Stimulated activated CD4-positive, alpha-beta T cell treated with anti-CD3 and anti-CD28 coated beads, TNF-alpha, amount 100 ng/mL, for 1 hour (primary cell): ENCODE results near the gene MEIOSIN.
A peak's percentile ranks its signal among the peaks of the same experiment; 100 is the strongest.
"Not testable (repeated sequence)": the region's sequence is repeated elsewhere in the genome, so short reads cannot be mapped to it uniquely, and the experiment has no call there.

Experiments used
- DNase-seq, 3 donors: peaks; one replicate each; pipeline ENCODE4 v3.0.0-alpha.2; 2020; ENCODE audit warnings: low read depth in 3 of 3, low spot score in 1 of 3

The MEIOSIN gene, protein sequence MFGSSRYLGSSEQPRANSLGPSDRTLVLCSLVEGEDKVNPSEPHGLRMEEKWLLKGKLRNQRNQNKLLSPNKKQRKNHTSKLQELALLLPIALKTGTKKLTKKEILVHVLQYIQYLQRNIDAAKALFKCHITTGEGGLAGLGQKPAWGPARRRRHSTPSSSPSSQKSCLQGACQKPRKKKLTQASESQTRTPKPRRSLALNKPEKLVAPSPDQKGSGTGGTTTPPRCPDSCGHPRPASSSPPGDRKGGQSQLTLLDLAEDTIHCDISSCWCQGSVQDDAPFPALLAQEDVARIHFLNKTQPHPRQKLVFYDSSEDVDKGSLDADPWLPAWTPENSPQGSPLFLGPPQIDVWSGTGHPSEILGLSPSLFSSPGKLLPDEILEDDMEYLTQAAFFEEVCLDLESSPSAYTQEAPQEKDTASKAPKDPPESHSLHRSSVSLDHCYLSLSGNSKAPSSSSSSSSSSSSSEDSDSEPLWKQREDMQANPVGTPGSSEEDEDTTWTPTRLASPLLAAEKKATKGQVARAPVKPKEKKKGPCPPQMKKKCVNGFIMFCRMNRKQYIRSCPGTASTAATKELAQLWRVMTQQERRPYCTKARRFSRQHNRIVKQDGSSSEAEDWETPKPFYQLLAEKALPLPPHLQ

DNA sequence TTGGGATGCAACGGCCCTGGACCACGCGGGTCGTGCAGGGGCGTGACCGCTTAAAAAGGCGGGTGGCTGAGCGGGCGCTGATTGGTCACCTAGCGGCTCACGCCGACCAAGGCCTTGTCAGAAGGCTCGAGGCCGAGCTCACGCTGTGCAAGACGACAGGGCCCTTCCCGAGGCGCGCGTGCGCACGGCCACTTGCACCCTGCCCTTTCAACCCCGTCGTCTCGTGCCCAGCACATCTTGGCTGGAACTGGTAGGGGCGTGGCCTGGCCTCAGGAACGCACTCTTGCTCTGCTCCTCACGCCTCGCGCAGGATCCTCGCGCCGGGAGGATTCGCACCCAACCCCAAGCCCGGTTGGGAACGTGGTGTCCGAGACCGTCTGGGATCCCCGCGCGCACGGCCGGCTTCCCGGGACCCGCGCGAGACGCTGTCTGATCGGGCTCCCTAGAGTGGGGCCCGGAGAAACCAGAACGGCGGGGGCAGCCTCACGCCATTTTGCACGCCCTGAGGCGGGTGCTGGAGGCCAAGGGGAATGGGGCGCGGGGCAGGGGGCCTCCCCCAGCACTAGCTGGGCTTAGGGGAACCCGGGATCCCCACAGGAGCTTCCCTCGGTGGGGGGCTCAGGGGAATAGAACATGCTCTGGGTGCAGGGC is at the start of gene MEIOSIN:
Gene MEIOSIN (plus strand): TSS at position 280 of the 651 bp plus-strand sequence. CDS start 1,938 bp downstream, outside the sequence.
- DNase-seq = no peak

DNA sequence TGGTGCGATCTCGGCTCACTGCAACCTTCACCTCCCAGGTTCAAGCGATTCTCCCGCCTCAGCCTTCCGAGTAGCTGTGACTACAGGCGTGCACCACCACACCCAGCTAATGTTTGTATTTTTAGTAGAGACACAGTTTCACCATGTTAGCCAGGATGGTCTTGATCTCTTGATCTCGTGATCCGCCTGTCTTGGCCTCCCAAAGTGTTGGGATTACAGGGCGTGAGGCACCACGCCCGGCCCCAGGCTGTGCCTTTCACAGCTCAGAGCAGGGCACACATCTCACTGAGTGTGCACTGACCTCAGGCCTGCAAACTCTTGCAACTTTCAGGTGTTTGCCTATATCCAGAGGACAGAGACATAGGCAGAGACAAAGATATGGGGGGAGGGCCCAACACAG is 48.2 kb upstream of the MEIOSIN start:
- not testable (repeated sequence) for DNase-seq

DNA sequence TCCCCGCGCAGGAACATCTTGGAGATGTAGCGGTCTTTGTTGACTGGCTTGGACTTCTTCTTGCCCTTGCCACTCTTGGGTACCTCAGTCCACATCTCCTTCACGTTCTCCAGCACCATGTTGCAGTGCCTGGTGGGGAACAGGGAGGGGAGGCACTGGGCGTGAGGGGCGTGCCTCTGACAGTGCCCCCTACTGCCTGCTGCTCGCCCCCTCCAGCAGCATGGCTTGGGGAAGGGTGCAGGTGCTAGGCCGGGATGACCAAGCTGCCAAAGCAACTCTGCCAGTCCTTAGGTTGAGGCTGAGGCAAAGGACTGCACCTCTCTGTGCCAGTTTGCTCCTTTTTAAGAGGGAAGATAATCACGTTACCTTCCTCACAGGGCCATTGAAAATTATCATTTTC is 45.6 kb upstream of the MEIOSIN start:
- no peak for DNase-seq

DNA sequence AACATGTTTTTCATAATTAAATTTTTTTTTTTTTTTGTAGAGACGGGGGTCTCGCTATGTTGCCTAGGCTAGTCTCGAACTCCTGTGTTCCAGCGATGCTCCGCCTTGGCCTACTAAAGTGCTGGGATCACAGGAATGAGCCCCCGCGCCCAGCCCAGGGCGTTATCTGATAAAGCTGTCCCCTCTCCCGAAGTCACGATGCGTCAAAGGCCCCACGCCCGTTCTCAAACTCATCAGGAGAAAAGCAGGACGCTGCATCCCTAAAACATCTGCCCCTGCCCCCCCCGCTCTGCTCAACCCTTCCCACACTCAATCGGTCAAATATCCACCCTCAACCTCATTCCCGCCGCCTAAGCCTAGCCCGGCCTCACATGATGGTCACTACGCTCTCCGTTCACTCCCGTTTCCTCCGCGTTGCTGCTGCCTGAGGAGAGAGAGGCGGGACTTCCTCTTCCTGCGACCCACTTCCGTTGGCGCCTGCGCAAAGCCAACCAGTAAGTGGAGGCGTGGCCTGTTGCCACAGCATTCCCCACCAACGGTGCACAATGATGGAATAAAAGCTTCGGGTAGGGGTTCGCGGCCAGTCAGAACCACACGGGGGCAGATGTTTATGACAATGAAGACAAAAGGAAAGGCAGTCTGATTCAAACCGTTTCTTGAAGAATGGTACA is 41.6 kb upstream of the MEIOSIN start, which contains the start of gene SNRPD2:
Gene SNRPD2 (minus strand): TSS at position 438 of the 671 bp plus-strand sequence. CDS start 65 bp downstream, at position 373.
- peak; percentile 78 to 87 (median 83) for DNase-seq

DNA sequence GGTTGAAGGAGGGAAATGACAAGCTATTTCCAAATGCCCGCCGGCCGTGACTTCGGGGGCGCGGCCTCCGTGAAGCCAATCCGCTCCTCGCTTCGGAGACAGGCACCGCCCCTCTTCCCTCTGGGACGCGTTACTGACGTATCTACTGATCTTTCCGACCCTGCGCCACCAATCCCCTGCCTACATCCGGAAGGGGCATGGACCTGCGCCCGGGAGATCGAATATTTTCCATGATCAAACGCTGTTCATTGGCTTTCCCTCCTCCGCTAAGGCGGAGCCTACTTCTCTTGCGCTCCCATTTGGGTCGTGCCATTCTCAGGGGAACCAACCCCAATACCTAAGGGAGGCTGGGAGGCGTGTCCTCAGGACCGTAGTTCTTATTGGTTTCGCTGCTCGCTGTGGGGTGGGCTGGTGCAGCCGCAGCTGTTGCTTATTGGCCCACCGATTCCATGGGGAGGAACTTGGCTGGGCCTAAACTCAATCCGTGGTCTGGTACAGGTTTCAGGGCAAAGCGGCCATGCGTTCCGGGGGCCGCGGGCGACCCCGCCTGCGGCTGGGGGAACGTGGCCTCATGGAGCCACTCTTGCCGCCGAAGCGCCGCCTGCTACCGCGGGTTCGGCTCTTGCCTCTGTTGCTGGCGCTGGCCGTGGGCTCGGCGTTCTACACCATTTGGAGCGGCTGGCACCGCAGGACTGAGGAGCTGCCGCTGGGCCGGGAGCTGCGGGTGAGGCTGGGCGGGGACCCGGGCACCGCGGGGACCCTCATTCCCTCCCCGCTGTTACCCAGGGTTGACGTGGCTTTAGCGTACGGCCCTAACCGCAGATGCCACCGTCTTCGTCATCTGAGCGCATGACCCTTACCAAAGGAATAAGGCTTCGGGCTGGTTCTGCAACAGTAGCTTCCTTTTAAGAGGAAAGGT is 40.8 kb upstream of the MEIOSIN start, which contains the start of gene QPCTL:
Gene QPCTL (plus strand): TSS at position 480 of the 919 bp plus-strand sequence. CDS start 38 bp downstream, at position 518.
- peak; percentile 86 to 95 (median 90) for DNase-seq

DNA sequence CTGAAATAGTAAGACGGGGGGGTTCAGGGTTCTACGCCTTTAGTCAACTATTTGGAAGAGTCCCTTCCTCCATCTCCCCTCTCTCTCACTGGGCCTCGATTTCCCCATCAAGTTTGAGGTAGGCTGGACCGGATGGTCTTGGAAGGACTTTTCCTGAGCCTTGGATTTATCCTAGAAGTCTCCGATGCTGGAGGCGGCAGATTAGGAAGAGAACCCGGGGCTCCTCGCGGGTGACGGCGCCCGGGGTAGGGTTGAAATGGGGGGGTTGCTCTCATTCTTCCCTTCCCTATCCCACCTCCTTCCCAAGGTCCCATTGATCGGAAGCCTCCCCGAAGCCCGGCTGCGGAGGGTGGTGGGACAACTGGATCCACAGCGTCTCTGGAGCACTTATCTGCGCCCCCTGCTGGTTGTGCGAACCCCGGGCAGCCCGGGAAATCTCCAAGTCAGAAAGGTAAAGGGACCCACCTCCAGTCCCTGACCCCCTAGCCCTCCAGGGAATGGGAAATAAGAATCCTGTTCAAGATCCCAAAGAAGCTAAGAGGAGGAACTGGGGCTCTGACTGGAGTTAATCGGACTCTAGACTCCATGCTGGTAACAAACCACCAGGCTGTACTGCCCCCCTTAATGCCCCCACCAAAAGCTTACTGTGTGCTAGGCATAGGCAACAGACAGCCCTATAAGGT is 40.0 kb upstream of the MEIOSIN start:
- peak in 2 of 3 donors; percentile 42 to 74 for DNase-seq

DNA sequence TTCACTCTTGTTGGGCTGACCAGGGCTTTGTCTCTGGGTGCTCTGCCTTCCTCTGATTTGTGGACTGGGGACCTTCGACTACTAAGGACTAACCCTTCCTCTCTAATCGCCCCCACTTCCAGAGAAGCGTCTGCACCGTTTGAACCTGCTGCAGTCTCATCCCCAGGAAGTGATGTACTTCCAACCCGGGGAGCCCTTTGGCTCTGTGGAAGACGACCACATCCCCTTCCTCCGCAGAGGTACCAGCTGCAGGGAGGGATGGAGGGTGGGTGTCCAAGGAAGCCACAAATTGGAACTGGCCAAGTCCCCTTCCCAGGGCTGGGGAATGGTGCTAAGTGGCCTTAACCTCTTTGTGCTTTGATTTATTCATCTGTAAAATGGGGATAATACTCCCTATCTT is 31.6 kb upstream of the MEIOSIN start:
- no peak for DNase-seq

DNA sequence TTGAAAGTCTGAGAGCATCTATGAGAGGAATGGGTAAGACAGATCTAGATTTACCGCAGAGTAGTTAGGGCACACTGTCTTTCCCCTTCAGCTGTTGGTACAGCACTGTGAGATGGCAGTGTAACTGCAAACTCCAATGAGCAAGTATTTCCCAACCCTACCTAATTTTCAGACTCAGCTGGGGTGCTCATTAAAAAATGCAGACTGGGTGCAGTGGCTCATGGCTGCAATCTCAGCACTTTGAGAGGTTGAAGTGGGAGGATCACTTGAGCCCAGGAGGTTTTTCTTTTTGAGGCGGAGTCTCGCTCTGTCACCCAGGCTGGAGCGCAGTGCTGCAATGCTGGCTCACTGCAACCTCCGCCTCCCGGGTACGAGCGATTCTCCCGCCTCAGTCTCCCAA is 28.1 kb upstream of the MEIOSIN start:
- DNase-seq = no peak

DNA sequence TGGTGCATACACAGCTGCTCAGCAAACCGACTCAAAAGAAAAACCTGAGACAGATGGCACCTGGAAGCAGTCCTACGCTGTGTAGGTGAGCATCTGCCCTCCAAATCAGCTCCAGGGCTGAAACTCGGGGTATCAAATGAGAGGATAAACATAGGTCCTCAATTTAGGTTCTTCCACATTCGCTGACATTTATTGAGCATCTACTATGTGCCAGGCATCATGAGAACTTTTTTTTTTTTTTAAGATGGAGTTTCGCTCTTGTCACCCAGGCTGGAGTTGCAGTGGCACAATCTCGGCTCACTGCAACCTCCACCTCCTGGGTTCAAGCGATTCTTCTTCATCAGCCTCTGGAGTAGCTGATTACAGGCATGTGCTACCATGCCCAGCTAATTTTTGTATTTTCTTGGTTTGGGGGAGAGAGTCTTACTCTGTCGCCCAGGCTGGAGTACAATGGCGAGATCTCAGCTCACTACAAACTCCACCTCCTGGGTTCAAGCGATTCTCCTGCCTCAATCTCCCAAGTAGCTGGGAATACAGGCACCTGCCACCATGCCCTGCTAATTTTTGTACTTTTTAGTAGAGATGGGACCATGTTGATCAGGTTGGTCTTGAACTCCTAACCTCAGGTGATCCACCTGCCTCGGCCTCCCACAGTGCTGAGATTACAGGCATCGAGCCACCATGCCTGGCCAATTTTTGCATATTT is 27.4 kb upstream of the MEIOSIN start:
- no peak for DNase-seq

DNA sequence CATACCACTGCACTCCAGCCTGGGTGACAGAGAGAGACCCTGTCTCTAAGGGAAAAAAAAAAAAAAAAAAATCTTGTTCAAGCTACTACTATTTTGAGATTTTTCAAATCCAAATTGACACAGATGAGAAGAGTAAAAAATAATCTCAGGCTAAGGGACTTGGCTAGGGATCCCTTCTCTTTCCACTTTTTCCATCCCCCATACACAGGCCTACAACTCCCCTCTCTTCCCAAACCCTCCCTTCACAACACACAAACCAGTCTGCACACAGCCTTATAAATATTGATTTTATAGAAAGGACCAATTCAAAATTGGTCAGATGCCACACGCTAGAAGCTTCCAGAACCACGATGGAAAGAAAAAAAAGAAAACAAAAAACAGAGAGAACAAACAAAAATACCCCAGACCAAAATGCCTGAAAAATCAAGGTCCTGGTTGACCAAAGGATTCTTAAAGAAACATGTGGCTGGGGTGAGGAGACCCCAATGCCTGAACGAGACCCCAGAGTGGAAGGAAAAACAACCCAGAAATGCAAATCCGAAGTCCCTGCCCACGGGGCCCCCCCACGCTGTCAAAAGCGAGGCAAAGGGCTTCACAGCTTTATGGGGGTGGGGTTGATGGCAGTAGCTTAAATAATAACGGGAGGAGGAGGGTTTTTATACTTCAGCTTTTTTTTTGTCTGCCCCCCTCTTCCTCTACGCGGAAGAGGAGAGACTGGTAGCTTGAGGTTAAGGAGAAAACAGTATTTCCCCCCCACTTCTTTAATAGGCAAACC is 22.7 kb upstream of the MEIOSIN start:
- no peak for DNase-seq

DNA sequence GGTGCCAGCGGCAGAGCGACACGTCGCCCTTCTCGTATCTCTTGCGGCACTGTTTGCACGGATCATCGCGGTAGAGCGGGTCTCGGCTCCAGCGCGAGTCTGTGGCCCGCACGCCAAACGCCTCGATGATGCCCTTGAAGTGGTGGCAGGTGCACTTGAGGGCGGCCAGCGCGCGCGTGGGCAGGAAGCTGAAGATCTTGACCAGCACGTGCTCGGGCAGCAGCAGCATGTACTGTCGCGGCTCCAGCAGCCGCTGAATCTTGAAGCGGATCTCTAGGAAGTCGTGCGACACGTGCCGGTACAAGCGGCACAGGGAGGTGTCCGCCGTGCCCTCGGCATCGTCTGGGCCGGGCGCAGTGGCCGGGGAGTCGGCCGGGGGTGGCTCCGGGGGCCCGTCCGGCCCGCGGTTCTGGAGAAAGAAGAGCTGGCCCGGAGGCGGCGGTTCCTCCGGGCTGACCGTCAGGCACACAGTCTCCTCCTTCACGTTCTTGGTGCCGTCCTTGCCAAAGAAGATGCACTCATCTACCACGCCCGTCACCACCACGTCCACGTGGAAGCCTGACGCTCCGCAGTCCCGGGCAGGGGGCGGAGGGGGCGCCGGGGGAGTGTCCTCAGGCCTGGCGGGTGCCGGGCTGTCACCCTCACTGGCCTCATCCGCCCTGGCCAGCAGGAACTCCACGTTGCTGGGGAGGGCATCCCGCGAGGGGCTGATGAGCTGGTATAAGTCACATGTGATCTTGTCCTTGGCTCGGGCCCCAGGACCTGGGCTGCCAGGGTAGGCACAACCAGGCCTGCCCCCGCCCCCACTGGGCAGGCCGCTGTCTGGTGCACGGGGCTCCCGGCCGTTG is 21.2 kb upstream of the MEIOSIN start:
- no peak for DNase-seq

DNA sequence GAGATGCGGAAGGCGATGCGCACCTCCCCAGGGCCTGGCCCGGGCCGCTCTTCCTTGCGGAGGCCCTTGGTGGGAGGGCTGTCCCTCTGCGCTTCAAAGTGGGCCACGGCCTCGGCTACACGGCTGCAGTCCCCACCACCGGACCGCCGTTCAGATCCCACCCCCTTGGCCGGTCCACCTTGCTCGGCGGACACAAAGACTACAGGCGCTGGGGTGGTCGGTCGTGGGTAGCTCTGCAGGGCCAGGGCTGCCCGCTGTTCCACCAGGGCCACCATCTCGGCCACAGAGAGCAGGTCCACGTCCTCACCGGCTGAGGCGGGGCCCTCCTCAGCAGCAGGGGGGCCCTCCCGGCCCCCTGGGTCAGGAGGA is 20.6 kb upstream of the MEIOSIN start:
- DNase-seq = no peak

DNA sequence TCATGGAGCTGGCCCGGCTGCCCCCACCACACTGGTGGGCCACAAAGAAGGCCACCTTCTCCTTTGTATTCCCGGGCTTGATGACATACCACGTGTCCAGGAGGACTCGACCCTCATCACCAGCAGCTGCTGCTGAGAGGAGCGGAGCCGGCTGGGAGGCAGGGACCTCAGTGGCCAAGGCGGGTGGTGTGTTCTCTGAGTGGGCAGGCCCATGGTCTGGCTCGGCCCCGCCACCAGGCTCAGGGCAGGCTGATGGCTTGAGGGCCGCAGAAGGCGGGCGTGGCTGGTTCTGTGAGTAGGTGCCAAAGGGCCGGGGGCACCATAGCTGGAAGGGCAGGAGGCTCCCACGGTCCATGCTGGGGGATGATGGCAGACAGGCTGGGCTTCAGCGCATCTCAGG is 20.1 kb upstream of the MEIOSIN start:
- no peak for DNase-seq

DNA sequence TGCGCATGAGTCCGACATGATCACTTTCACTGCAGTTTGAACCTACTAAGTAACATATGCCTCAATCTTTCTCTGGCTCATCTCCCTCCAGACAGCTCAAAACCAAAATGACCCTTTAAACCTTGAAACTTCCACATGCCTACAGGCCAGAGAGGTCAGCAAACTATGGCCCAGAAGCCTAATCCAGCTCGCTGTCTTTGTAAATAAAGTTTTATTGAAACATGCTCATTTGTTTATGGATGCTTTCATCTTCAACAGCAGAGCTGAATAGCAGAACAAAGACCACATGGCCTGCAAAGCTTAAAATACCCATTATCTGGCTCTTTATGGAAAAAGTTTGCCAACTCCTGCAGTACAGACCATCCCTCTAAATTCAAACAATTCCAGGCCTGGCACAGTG is 18.1 kb upstream of the MEIOSIN start:
- DNase-seq = no peak

DNA sequence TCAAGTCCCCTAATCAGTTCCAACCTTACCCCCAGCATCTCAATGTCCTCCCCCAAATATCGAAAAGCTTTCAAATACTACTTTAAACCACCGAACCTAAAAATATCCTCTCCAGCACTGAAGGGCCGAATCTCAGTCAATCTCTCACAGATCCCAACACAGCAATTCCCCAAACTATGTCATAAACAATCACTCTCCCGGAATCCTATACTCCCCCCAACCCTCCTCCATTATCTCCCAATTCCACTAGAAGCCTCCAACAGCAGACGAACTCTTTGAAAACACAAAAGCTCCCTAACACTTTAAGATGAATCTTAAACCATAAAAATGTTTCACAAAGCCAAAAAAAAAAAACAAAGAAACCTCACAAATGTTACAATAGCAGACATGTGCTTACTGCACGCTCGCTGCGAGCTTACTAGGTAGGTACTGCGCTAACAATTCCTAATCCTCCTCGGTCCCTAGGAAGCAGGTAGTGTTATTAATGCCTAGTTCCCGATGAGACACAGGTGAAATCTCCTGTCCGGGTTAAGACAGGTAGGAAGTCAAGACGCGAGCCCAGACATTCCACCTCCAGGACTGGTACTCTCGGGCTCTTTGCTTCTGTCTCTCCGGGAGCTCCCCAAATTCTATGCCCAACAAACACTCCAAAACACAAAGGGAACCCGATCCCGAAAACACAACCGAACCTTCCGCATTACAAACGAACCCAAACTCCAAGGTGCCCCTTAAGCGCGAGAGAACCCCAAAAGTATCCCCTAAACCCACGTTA is 16.7 kb upstream of the MEIOSIN start:
- DNase-seq = no peak

DNA sequence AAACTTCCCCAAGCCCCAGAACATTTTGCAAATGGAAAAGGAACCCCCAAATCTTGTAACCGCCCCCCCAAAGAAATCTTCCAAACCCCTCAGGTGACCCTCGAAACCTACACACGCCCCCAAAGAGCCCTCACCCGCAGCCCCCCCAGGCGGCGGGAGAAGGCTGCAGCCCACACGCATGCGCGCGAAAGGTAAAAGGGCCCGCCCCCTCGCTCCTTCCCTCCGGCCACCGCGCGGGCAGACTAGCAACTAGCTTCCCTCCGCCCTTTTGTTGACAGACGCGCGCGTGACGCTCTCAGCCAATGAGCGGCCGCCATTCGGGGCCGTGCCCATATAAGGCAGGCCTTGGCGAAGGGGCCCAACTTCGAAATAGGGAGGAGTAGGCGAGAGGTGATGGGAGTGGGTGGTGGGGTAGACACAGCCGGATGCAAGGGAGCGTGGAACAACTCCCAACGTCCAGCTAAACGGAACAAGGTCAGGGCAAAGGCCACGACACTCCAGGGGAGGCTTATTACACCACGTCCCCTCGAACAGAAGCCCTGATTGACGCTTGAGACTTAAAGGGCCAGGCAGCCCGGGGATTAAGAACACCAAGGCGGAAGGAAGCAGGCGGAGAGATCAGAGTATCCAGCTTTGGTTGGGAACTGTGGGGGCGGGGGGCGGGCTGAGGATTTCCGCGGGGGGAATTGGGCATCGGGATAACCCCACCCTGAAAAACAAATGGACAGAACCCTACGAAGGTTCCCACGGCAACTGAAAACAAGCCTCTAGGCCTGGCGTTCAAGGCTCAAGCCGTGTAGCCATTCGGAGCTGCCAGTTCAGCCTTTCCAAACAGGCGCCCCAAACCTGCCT is 15.9 kb upstream of the MEIOSIN start:
- DNase-seq = peak; percentile 88 to 97 (median 94)
